WTC11 (cell line): ENCODE measurements around the gene SHPK. TPM values are rescaled to one million over a fixed set of nuclear protein-coding genes. Genes with fewer than 3 reads are reported as not detected.

ENCODE experiments used
- ATAC-seq: fragments of 200-7000 bp; cut with Tn5 transposase; 2 replicates; pipeline ENCODE4 v1.10.0; 2021; ENCODE audit warnings: mild to moderate bottlenecking, moderate library complexity
- CTCF ChIA-PET: fragments of 300-600 bp; sonication (Branson Sonifier 250); formaldehyde crosslinking; loops from one replicate; lab custom pipeline; 2021; ENCODE audit warnings: antibody characterized with exemption; lab: Charles Lee
- POLR2A ChIA-PET: fragments of 350-600 bp; sonication (Branson Sonifier 250); formaldehyde crosslinking; loops from one replicate; lab custom pipeline; 2021; ENCODE audit warnings: antibody characterized with exemption; lab: Charles Lee
- DNase-seq: peaks from one replicate; pipeline ENCODE4 v3.0.0; 2021; ENCODE audit warnings: low spot score
- H3K27ac Mint-ChIP-seq: 2 replicates; pipeline ENCODE4 v1.8.0; 2021; ENCODE audit warnings: mixed read lengths
- H3K27me3 Mint-ChIP-seq: 2 replicates; pipeline ENCODE4 v1.8.0; 2021; ENCODE audit warnings: low read depth, mild to moderate bottlenecking, moderate library complexity, mixed read lengths
- H3K36me3 Mint-ChIP-seq: 2 replicates; pipeline ENCODE4 v1.8.0; 2021; ENCODE audit warnings: mixed read lengths
- H3K4me1 Mint-ChIP-seq: 2 replicates; pipeline ENCODE4 v1.8.0; 2022; ENCODE audit warnings: mixed read lengths
- H3K4me3 Mint-ChIP-seq: 2 replicates; pipeline ENCODE4 v1.8.0; 2021; ENCODE audit warnings: mild to moderate bottlenecking, moderate library complexity, mixed read lengths
- H3K9me3 Mint-ChIP-seq: 2 replicates; pipeline ENCODE4 v1.8.0; 2021; ENCODE audit warnings: mixed read lengths
- GABPB1 ChIP-seq: sonication (generic); formaldehyde crosslinking; IDR thresholded peaks from 2 replicates; pipeline ENCODE4 v1.8.1; 2023; ENCODE audit warnings: mild to moderate bottlenecking, missing genetic modification reagents
- JUN ChIP-seq: sonication (generic); formaldehyde crosslinking; IDR thresholded peaks from 2 replicates; pipeline ENCODE4 v1.8.0; 2023; ENCODE audit warnings: mild to moderate bottlenecking, missing genetic modification reagents
- MYBL2 ChIP-seq: sonication (generic); formaldehyde crosslinking; IDR thresholded peaks from 2 replicates; pipeline ENCODE4 v1.8.1; 2023; ENCODE audit warnings: mild to moderate bottlenecking, moderate library complexity, missing genetic modification reagents
- NFATC4 ChIP-seq: fragments of 250-450 bp; sonication (Bioruptor Pico); IDR thresholded peaks from 2 replicates; pipeline ENCODE4 v1.9.0; 2021; ENCODE audit warnings: mild to moderate bottlenecking
- NFYB ChIP-seq: sonication (generic); formaldehyde crosslinking; conservative IDR thresholded peaks from 2 replicates; pipeline ENCODE4 v1.8.0; 2022; ENCODE audit warnings: low read depth, missing genetic modification reagents
- NR2C2 ChIP-seq: sonication (generic); formaldehyde crosslinking; IDR thresholded peaks from 2 replicates; pipeline ENCODE4 v1.8.0; 2022; ENCODE audit warnings: mild to moderate bottlenecking, missing genetic modification reagents
- NR3C1 ChIP-seq: sonication (generic); formaldehyde crosslinking; conservative IDR thresholded peaks from 2 replicates; pipeline ENCODE4 v1.8.1; 2023; ENCODE audit warnings: low read depth, mild to moderate bottlenecking, missing genetic modification reagents
- RORB ChIP-seq: fragments of 250-450 bp; sonication (Bioruptor Pico); IDR thresholded peaks from 2 replicates; pipeline ENCODE4 v1.9.0; 2021; ENCODE audit warnings: mild to moderate bottlenecking
- ZNF138 ChIP-seq: sonication (generic); formaldehyde crosslinking; conservative IDR thresholded peaks from 2 replicates; pipeline ENCODE4 v1.8.1; 2022; ENCODE audit warnings: mild to moderate bottlenecking, moderate library complexity, missing genetic modification reagents
- ZNF219 ChIP-seq: sonication (generic); formaldehyde crosslinking; IDR thresholded peaks from 2 replicates; pipeline ENCODE4 v1.8.0; 2023; ENCODE audit warnings: missing genetic modification reagents, mild to moderate bottlenecking, borderline replicate concordance
- total RNA-seq: library from RNA; stranded (reverse); gene quantifications from 3 replicates; pipeline ENCODE4 v1.2.3, GENCODE V29; 2021
- TF ChIP-seq, protein P1 (sequence below): sonication (generic); formaldehyde crosslinking; conservative IDR thresholded peaks from 2 replicates; pipeline ENCODE4 v1.8.1; 2023; ENCODE audit warnings: mild to moderate bottlenecking, low read depth, missing genetic modification reagents, moderate library complexity
- TF ChIP-seq, protein P2 (sequence below): sonication (generic); formaldehyde crosslinking; IDR thresholded peaks from 2 replicates; pipeline ENCODE4 v1.8.0; 2022; ENCODE audit warnings: mild to moderate bottlenecking, missing genetic modification reagents
- TF ChIP-seq, protein P3 (sequence below): sonication (generic); formaldehyde crosslinking; IDR thresholded peaks from 2 replicates; pipeline ENCODE4 v1.8.0; 2022; ENCODE audit warnings: mild to moderate bottlenecking, missing genetic modification reagents
- TF ChIP-seq, protein P4 (sequence below): sonication (generic); formaldehyde crosslinking; IDR thresholded peaks from 2 replicates; pipeline ENCODE4 v1.8.1; 2022; ENCODE audit warnings: missing genetic modification reagents, borderline replicate concordance
- TF ChIP-seq, protein P5 (sequence below): fragments of 250-450 bp; sonication (Bioruptor Pico); IDR thresholded peaks from 2 replicates; pipeline ENCODE4 v1.9.0; 2021; ENCODE audit warnings: moderate library complexity, mild to moderate bottlenecking, inconsistent platforms, borderline replicate concordance
- TF ChIP-seq, protein P6 (sequence below): sonication (generic); formaldehyde crosslinking; IDR thresholded peaks from 2 replicates; pipeline ENCODE4 v1.8.1; 2023; ENCODE audit warnings: mild to moderate bottlenecking, missing genetic modification reagents, moderate library complexity
- TF ChIP-seq, protein P7 (sequence below): fragments of 250-450 bp; sonication (Bioruptor Pico); IDR thresholded peaks from 2 replicates; pipeline ENCODE4 v1.9.0; 2021; ENCODE audit warnings: mild to moderate bottlenecking
- TF ChIP-seq, protein P8 (sequence below): sonication (generic); formaldehyde crosslinking; IDR thresholded peaks from 2 replicates; pipeline ENCODE4 v1.8.0; 2023; ENCODE audit warnings: missing genetic modification reagents, mild to moderate bottlenecking, borderline replicate concordance

The SHPK gene
- total RNA-seq, 1 experiment from 2014 or later, result 29.2 TPM

DNA sequence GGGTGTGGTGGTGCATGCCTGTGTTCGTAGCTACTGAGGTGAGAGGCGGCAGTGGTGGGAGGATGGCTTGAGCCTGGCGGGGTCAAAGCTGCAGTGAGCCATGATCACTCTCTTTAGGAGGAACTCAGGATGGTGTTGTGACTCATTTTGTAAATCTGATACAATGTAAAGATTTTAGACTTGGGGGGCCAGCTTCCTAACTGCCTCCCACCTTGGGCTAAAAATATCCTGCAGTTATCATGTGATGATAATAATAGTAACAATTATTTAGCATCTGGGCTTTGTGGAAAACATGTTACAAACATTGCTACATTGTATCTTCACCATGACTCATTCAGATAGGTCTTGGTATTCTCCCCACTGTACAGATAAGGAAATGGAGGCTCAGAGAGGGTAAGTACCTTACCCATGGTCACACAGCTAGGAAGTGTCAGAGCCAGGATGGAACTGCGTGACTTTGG is 7.9 kb upstream of the SHPK start (continued):
- TF ChIP-seq, protein P1, sequence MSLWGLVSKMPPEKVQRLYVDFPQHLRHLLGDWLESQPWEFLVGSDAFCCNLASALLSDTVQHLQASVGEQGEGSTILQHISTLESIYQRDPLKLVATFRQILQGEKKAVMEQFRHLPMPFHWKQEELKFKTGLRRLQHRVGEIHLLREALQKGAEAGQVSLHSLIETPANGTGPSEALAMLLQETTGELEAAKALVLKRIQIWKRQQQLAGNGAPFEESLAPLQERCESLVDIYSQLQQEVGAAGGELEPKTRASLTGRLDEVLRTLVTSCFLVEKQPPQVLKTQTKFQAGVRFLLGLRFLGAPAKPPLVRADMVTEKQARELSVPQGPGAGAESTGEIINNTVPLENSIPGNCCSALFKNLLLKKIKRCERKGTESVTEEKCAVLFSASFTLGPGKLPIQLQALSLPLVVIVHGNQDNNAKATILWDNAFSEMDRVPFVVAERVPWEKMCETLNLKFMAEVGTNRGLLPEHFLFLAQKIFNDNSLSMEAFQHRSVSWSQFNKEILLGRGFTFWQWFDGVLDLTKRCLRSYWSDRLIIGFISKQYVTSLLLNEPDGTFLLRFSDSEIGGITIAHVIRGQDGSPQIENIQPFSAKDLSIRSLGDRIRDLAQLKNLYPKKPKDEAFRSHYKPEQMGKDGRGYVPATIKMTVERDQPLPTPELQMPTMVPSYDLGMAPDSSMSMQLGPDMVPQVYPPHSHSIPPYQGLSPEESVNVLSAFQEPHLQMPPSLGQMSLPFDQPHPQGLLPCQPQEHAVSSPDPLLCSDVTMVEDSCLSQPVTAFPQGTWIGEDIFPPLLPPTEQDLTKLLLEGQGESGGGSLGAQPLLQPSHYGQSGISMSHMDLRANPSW (CRISPR knock-in tag), result no peak
- no peak for TF ChIP-seq NFYB (CRISPR knock-in tag)
- no peak for TF ChIP-seq ZNF219 (CRISPR knock-in tag)
- TF ChIP-seq, protein P2, sequence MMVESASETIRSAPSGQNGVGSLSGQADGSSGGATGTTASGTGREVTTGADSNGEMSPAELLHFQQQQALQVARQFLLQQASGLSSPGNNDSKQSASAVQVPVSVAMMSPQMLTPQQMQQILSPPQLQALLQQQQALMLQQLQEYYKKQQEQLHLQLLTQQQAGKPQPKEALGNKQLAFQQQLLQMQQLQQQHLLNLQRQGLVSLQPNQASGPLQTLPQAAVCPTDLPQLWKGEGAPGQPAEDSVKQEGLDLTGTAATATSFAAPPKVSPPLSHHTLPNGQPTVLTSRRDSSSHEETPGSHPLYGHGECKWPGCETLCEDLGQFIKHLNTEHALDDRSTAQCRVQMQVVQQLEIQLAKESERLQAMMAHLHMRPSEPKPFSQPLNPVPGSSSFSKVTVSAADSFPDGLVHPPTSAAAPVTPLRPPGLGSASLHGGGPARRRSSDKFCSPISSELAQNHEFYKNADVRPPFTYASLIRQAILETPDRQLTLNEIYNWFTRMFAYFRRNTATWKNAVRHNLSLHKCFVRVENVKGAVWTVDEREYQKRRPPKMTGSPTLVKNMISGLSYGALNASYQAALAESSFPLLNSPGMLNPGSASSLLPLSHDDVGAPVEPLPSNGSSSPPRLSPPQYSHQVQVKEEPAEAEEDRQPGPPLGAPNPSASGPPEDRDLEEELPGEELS (CRISPR knock-in tag), result no peak
- TF ChIP-seq MYBL2 (CRISPR knock-in tag), result no peak

DNA sequence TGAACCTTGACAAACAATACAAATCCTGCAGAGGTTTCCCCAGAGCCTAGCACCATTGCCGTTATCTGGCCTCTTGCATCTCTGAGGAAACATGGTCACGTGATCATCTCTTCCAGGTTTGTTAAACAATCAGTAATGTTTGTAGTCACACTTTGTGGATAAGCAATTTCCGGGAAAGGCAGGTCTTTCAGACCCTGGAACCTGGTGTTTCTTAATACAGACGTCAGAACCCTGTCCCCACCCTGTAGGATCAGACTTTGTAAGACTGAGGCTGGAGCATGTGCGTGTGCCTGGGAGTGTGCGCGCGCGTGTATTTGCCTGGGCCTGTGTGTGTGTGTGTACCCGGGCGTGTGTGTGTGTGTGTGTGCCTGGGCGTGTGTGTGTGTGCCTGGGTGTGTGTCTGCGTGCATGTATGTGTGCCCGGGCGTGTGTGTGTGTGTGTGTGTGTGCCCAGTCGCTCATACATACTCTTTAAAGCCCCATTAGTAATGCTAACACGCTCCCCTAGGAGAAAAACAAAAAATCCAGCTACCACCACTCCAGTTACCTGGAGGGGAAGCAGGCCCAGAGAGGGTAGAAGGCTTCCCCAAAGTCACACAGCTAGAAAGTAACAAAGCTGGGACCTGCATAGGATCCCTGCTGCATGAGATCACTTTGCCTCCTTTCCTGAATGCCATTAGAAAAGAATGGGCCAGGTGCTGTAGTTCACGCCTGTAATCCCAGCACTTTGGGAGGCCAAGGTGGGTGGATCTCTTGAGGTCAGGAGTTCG is 5.9 kb upstream of the SHPK start:
- ChIA-PET POLR2A (no interaction called here), CTCF (interaction anchor here (0.7 to 1.0 kb wide), 2 partner anchors 40 to 204 kb away, joined by 3 read pairs; partner anchors contain the start of gene NCBP3)
- no peaks in the 10 kb centered on the region for H3K27me3 Mint-ChIP-seq
- H3K4me3 Mint-ChIP-seq, result no peak overlapping the region
- DNase-seq (no peak), ATAC-seq (no peak)
- no peaks in the 10 kb centered on the region for H3K9me3 Mint-ChIP-seq
- no peak overlapping the region for H3K27ac Mint-ChIP-seq
- TF ChIP-seq, protein P3, sequence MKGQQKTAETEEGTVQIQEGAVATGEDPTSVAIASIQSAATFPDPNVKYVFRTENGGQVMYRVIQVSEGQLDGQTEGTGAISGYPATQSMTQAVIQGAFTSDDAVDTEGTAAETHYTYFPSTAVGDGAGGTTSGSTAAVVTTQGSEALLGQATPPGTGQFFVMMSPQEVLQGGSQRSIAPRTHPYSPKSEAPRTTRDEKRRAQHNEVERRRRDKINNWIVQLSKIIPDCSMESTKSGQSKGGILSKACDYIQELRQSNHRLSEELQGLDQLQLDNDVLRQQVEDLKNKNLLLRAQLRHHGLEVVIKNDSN (CRISPR knock-in tag), result 0 out of 2 replicates have a peak, but pooled peaks have one; percentile 15
- TF ChIP-seq, protein P4, sequence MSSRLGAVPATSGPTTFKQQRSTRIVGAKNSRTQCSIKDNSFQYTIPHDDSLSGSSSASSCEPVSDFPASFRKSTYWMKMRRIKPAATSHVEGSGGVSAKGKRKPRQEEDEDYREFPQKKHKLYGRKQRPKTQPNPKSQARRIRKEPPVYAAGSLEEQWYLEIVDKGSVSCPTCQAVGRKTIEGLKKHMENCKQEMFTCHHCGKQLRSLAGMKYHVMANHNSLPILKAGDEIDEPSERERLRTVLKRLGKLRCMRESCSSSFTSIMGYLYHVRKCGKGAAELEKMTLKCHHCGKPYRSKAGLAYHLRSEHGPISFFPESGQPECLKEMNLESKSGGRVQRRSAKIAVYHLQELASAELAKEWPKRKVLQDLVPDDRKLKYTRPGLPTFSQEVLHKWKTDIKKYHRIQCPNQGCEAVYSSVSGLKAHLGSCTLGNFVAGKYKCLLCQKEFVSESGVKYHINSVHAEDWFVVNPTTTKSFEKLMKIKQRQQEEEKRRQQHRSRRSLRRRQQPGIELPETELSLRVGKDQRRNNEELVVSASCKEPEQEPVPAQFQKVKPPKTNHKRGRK, result no peak
- H3K4me1 Mint-ChIP-seq, result peaks cover 23% of the 10 kb centered on the region
- peaks cover 3% of the 10 kb centered on the region; the same call in 1 of the 2 replicates for H3K36me3 Mint-ChIP-seq

DNA sequence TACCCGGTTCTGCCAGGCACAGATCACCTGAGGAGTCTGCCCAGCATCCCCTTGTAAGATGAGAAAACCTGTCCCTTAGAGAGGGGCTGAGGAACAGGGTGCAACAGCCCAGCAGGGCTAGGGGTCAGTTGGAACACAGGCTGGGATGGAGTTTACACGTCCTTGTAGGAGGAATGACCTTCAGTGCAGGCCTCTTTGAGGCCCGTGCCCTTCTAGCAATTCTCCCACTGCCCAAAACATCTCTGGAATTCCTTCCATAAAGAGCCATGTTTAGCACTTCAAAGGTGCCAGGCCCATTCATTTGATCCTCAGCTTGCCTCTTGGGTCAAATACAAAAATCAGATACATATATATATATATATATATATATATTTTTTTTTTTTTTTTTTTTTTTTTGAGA is 5.0 kb upstream of the SHPK start:
- Mint-ChIP-seq H3K36me3 (peaks cover 3% of the 10 kb centered on the region; the same call in 1 of the 2 replicates), H3K4me3 (no peak overlapping the region), H3K27me3 (no peaks in the 10 kb centered on the region), H3K9me3 (no peaks in the 10 kb centered on the region), H3K4me1 (peaks cover 23% of the 10 kb centered on the region), H3K27ac (no peak overlapping the region; the same call in 1 of the 2 replicates)
- CTCF ChIA-PET, result interaction anchor here (0.7 to 1.0 kb wide), 2 partner anchors 39 to 205 kb away, joined by 3 read pairs; partner anchors contain the start of gene NCBP3
- DNase-seq (no peak), ATAC-seq (no peak)
- POLR2A ChIA-PET, result no interaction called here
- TF ChIP-seq RORB, result no peak
- no peak for TF ChIP-seq ZNF138
- no peak for TF ChIP-seq NR2C2
- TF ChIP-seq, protein P5, sequence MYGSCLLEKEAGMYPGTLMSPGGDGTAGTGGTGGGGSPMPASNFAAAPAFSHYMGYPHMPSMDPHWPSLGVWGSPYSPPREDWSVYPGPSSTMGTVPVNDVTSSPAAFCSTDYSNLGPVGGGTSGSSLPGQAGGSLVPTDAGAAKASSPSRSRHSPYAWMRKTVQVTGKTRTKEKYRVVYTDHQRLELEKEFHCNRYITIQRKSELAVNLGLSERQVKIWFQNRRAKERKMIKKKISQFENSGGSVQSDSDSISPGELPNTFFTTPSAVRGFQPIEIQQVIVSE (CRISPR knock-in tag), result no peak
- TF ChIP-seq, protein P6, sequence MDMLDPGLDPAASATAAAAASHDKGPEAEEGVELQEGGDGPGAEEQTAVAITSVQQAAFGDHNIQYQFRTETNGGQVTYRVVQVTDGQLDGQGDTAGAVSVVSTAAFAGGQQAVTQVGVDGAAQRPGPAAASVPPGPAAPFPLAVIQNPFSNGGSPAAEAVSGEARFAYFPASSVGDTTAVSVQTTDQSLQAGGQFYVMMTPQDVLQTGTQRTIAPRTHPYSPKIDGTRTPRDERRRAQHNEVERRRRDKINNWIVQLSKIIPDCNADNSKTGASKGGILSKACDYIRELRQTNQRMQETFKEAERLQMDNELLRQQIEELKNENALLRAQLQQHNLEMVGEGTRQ (CRISPR knock-in tag), result no peak
- TF ChIP-seq, protein P7, sequence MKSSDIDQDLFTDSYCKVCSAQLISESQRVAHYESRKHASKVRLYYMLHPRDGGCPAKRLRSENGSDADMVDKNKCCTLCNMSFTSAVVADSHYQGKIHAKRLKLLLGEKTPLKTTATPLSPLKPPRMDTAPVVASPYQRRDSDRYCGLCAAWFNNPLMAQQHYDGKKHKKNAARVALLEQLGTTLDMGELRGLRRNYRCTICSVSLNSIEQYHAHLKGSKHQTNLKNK, result no peak
- no peak for TF ChIP-seq JUN (CRISPR knock-in tag)
- no peak for TF ChIP-seq GABPB1 (CRISPR knock-in tag)
- TF ChIP-seq, protein P8, sequence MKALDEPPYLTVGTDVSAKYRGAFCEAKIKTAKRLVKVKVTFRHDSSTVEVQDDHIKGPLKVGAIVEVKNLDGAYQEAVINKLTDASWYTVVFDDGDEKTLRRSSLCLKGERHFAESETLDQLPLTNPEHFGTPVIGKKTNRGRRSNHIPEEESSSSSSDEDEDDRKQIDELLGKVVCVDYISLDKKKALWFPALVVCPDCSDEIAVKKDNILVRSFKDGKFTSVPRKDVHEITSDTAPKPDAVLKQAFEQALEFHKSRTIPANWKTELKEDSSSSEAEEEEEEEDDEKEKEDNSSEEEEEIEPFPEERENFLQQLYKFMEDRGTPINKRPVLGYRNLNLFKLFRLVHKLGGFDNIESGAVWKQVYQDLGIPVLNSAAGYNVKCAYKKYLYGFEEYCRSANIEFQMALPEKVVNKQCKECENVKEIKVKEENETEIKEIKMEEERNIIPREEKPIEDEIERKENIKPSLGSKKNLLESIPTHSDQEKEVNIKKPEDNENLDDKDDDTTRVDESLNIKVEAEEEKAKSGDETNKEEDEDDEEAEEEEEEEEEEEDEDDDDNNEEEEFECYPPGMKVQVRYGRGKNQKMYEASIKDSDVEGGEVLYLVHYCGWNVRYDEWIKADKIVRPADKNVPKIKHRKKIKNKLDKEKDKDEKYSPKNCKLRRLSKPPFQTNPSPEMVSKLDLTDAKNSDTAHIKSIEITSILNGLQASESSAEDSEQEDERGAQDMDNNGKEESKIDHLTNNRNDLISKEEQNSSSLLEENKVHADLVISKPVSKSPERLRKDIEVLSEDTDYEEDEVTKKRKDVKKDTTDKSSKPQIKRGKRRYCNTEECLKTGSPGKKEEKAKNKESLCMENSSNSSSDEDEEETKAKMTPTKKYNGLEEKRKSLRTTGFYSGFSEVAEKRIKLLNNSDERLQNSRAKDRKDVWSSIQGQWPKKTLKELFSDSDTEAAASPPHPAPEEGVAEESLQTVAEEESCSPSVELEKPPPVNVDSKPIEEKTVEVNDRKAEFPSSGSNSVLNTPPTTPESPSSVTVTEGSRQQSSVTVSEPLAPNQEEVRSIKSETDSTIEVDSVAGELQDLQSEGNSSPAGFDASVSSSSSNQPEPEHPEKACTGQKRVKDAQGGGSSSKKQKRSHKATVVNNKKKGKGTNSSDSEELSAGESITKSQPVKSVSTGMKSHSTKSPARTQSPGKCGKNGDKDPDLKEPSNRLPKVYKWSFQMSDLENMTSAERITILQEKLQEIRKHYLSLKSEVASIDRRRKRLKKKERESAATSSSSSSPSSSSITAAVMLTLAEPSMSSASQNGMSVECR (CRISPR knock-in tag), result no peak
- TF ChIP-seq NFATC4 (CRISPR knock-in tag), result no peak
- TF ChIP-seq NR3C1, result no peak
